ENCODE measurements around the gene AIFM3. TPM values are rescaled to one million over a fixed set of nuclear protein-coding genes. Genes with fewer than 3 reads are reported as not detected.

The AIFM3 gene
- total RNA-seq, 1 experiment from 2014 or later: 2.6 TPM

GRCh38 chr22:20990184-20991180, 23.4 kb downstream of the AIFM3 start:
- H3K4me1 Mint-ChIP-seq: no peaks in the 10 kb centered on the region
- peak overlapping the region; percentile 63; the same call in 1 of the 2 replicates for H3K27ac Mint-ChIP-seq
- POLR2A ChIA-PET: interaction anchor here (0.9 kb wide), 1 partner anchor 9 kb away, joined by 3 read pairs; no protein-coding TSS in a partner anchor
- ATAC-seq (no peak), DNase-seq (ENCODE audit: low spot score) (no peak)
- no peak for TF ChIP-seq FOXK1 (CRISPR knock-in tag; IDR thresholded peaks at IDR 0.05)
- TF ChIP-seq MYBL2 (CRISPR knock-in tag; IDR thresholded peaks at IDR 0.05): no peak
- TF ChIP-seq PREB (CRISPR knock-in tag; IDR thresholded peaks at IDR 0.05; ENCODE audit: borderline replicate concordance): no peak
- no peak for TF ChIP-seq ZNF263 (CRISPR knock-in tag; IDR thresholded peaks at IDR 0.05; ENCODE audit: low read depth)
- no peak for TF ChIP-seq MLX (CRISPR knock-in tag; IDR thresholded peaks at IDR 0.05)
- no peak for TF ChIP-seq ATF6 (CRISPR knock-in tag; IDR thresholded peaks at IDR 0.05)
- no peak for TF ChIP-seq HMGXB4 (CRISPR knock-in tag; IDR thresholded peaks at IDR 0.05)
- TF ChIP-seq NR1H2 (CRISPR knock-in tag; IDR thresholded peaks at IDR 0.05): no peak
- TF ChIP-seq GABPB1 (CRISPR knock-in tag; IDR thresholded peaks at IDR 0.05): no peak
- no peak for TF ChIP-seq CBFB (CRISPR knock-in tag; IDR thresholded peaks at IDR 0.05; ENCODE audit: low read depth)
- H3K4me3 Mint-ChIP-seq: no peak overlapping the region
- H3K36me3 Mint-ChIP-seq: peaks cover 13% of the 10 kb centered on the region
- no peaks in the 10 kb centered on the region for H3K9me3 Mint-ChIP-seq
- CTCF ChIA-PET: interaction anchor here (1.7 to 2.6 kb wide), 3 partner anchors 9 to 105 kb away, joined by 5 to 8 read pairs (median 6); partner anchors contain the start of gene LZTR1
- H3K27me3 Mint-ChIP-seq (ENCODE audit: low read depth): no peaks in the 10 kb centered on the region

- no peaks in the 10 kb centered on the region for H3K27me3 Mint-ChIP-seq (ENCODE audit: low read depth)
- H3K4me3 Mint-ChIP-seq: no peak overlapping the region
- peaks cover 7% of the 10 kb centered on the region for H3K36me3 Mint-ChIP-seq
- H3K9me3 Mint-ChIP-seq: no peaks in the 10 kb centered on the region
- no peak for DNase-seq (ENCODE audit: low spot score)
- CTCF ChIA-PET: interaction anchor here (0.5 to 2.6 kb wide), 5 partner anchors 10 to 234 kb away, joined by 3 to 8 read pairs (median 5); partner anchors contain the start of gene LZTR1
- H3K27ac Mint-ChIP-seq: no peak overlapping the region
- ATAC-seq: no peak
- no peaks in the 10 kb centered on the region for H3K4me1 Mint-ChIP-seq
- POLR2A ChIA-PET: no interaction called here
- no peak for TF ChIP-seq CREM (CRISPR knock-in tag; IDR thresholded peaks at IDR 0.05)
- TF ChIP-seq STAT6 (CRISPR knock-in tag; conservative IDR thresholded peaks at IDR 0.05; ENCODE audit: low read depth): no peak
- TF ChIP-seq NR1H2 (CRISPR knock-in tag; IDR thresholded peaks at IDR 0.05): no peak
Observed at GRCh38 chr22:20991252-20992055, 24.4 kb downstream of the AIFM3 start.

Measured in WTC11 (cell line).